T1000 (cell line): ENCODE data around the gene IKZF3.
A peak's percentile ranks its signal among the peaks of the same experiment; 100 is the strongest.
"Not testable (repeated sequence)": the region's sequence is repeated elsewhere in the genome, so short reads cannot be mapped to it uniquely, and the experiment has no call there.

Experiments used
- DNase-seq: peaks from one replicate; lab custom pipeline; 2025; ENCODE audit warnings: mixed read lengths; lab: John Stamatoyannopoulos, UW

IKZF3 gene

GRCh38 chr17:39739885-39740356 lies 124.2 kb downstream of the IKZF3 start:
- DNase-seq: no peak

- no peak for DNase-seq
Observed at GRCh38 chr17:39738983-39739884, 124.9 kb downstream of the IKZF3 start.

- no peak for DNase-seq
Observed at GRCh38 chr17:39738568-39738901, 125.6 kb downstream of the IKZF3 start.

GRCh38 chr17:39737760-39738567 lies 126.1 kb downstream of the IKZF3 start, which contains the start of gene GRB7:
GRB7 (plus strand) TSS chr17:39737938; CDS start chr17:39742302, 4,364 bp downstream.
- DNase-seq: no peak

GRCh38 chr17:39737206-39737759 lies 126.8 kb downstream of the IKZF3 start:
- no peak for DNase-seq

- DNase-seq: no peak
Observed at GRCh38 chr17:39736319-39737165, 127.6 kb downstream of the IKZF3 start.

- no peak for DNase-seq
Observed at GRCh38 chr17:39735882-39736281, 128.2 kb downstream of the IKZF3 start.

GRCh38 chr17:39732586-39732985 lies 131.5 kb downstream of the IKZF3 start:
- no peak for DNase-seq

GRCh38 chr17:39730095-39730921 lies 133.8 kb downstream of the IKZF3 start, which contains the start of gene MIEN1:
MIEN1 (minus strand) TSS chr17:39730532; CDS start chr17:39730495, 37 bp downstream.
- DNase-seq: peak; percentile 91

- DNase-seq: no peak
Observed at GRCh38 chr17:39729280-39729851, 134.7 kb downstream of the IKZF3 start.

GRCh38 chr17:39727556-39727955 lies 136.6 kb downstream of the IKZF3 start:
- DNase-seq: no peak

- DNase-seq: no peak
Observed at GRCh38 chr17:39726617-39727016, 137.5 kb downstream of the IKZF3 start.

- DNase-seq: not testable (repeated sequence)
Observed at GRCh38 chr17:39725923-39726322, 138.2 kb downstream of the IKZF3 start.

- no peak for DNase-seq
Observed at GRCh38 chr17:39724731-39725130, 139.4 kb downstream of the IKZF3 start.

GRCh38 chr17:39722965-39723848 lies 140.9 kb downstream of the IKZF3 start:
- DNase-seq: no peak

GRCh38 chr17:39722104-39722503 lies 142.0 kb downstream of the IKZF3 start:
- DNase-seq: no peak

GRCh38 chr17:39719563-39720355 lies 144.4 kb downstream of the IKZF3 start:
- no peak for DNase-seq

GRCh38 chr17:39717660-39718059 lies 146.5 kb downstream of the IKZF3 start:
- no peak for DNase-seq
